ENCODE data around the gene ZNF543. TPM values are rescaled to one million over a fixed set of nuclear protein-coding genes. Genes with fewer than 3 reads are reported as not detected.

ZNF543 gene
- total and polyA plus RNA-seq, 2 of the 13 experiments (the other 11 are each of a cell fraction or from before 2014, with no cell fraction given): 2.1 to 8.9 TPM

- no peaks in the 10 kb centered on the region for H3K9me3 ChIP-seq (ENCODE audit: low read length)
- ATAC-seq: no peak
- ChIA-PET CTCF (ENCODE audit: low intra/inter-chr PET ratio, low total read pairs) (no interaction called here), POLR2A (no interaction called here)
- TF ChIP-seq ZNF337 (CRISPR knock-in tag; IDR thresholded peaks at IDR 0.05; ENCODE audit: borderline replicate concordance, low read depth) (no peak), SNAPC4 (CRISPR knock-in tag; IDR thresholded peaks at IDR 0.05) (no peak), ZNF20 (CRISPR knock-in tag; IDR thresholded peaks at IDR 0.05) (no peak), FOXM1 (CRISPR knock-in tag; IDR thresholded peaks at IDR 0.05) (no peak), ZFP91 (CRISPR knock-in tag; IDR thresholded peaks at IDR 0.05; ENCODE audit: borderline replicate concordance) (no peak), ZNF414 (CRISPR knock-in tag; IDR thresholded peaks at IDR 0.05) (no peak), ZNF350 (CRISPR knock-in tag; IDR thresholded peaks at IDR 0.05; ENCODE audit: borderline replicate concordance, low read depth) (no peak), ZNF773 (CRISPR knock-in tag; IDR thresholded peaks at IDR 0.05; ENCODE audit: borderline replicate concordance) (no peak), ZNF580 (CRISPR knock-in tag; IDR thresholded peaks at IDR 0.05; ENCODE audit: borderline replicate concordance, low read depth) (no peak), HMGA1 (CRISPR knock-in tag; conservative IDR thresholded peaks at IDR 0.05) (no peak)
- peaks cover 2% of the 10 kb centered on the region for H3K79me2 ChIP-seq (ENCODE audit: insufficient read depth, low read length)
- BruUV-seq (replicated peaks): TSS peak; percentile 21
- no peak overlapping the region for H3K27ac ChIP-seq (ENCODE audit: extremely low read length, insufficient read depth, low read length)
- H4K20me1 ChIP-seq (ENCODE audit: insufficient read depth, low read length): no peaks in the 10 kb centered on the region
- H3K4me2 ChIP-seq (ENCODE audit: low read depth, low read length): no peak overlapping the region
- in situ Hi-C loops (cut with HindIII; ENCODE audit: extremely low pct_ligation_motif_present, low pct_unique_long_range_greater_than_20kb): no loop called here
- 96% methylated on average over 8 of the region's 8 CpGs for WGBS (ENCODE audit: low lambda C conversion rate)
- no peak for DNase-seq (ENCODE audit: low spot score)
- no peak overlapping the region for H3K4me3 ChIP-seq (replicated peaks in 1 of 3; ENCODE audit: insufficient read depth in 1 of 3, low read depth in 2 of 3, low read length in 3 of 3)
- no peak overlapping the region for H2AFZ ChIP-seq (ENCODE audit: low read length)
- 0 out of 2 replicates have a peak, but pooled peaks cover under 1% of the 10 kb centered on the region for H3K4me1 ChIP-seq (ENCODE audit: insufficient read depth, low read length)
- H3K9ac ChIP-seq (ENCODE audit: insufficient read depth, low read depth, low read length): no peak overlapping the region
- FAIRE-seq: no peak
- H3K27me3 ChIP-seq (ENCODE audit: control insufficient read depth in 1 of 2, insufficient read depth in 2 of 2, low read length in 2 of 2): no peaks in the 10 kb centered on the region
- H3K36me3 ChIP-seq (replicated peaks in 1 of 2; ENCODE audit: control insufficient read depth in 1 of 2, insufficient read depth in 2 of 2, low read length in 2 of 2): peaks cover 21 to 53% of the 10 kb centered on the region in 2 experiments
- intact Hi-C loops (cut with micrococcal nuclease; ENCODE audit: unreplicated experiment): no loop called here
Measured at GRCh38 chr19:57327993-57328392, 7.7 kb downstream of the ZNF543 start.
